Activated naive CD8-positive, alpha-beta T cell (primary cell): Measurements from ENCODE around the gene SLC32A1.

ENCODE experiments used
- H3K27ac Mint-ChIP-seq: one replicate; pipeline ENCODE4 v1.8.0; 2021; ENCODE audit warnings: mixed read lengths
- H3K27me3 Mint-ChIP-seq: one replicate; pipeline ENCODE4 v1.8.0; 2021; ENCODE audit warnings: mixed read lengths
- H3K36me3 Mint-ChIP-seq: one replicate; pipeline ENCODE4 v1.8.0; 2021; ENCODE audit warnings: mixed read lengths
- H3K4me1 Mint-ChIP-seq: one replicate; pipeline ENCODE4 v1.8.0; 2021; ENCODE audit warnings: low read depth, mixed read lengths
- H3K4me3 Mint-ChIP-seq: one replicate; pipeline ENCODE4 v1.8.0; 2021; ENCODE audit warnings: mild to moderate bottlenecking, mixed read lengths
- H3K9me3 Mint-ChIP-seq: one replicate; pipeline ENCODE4 v1.8.0; 2021; ENCODE audit warnings: low read depth, mixed read lengths

SLC32A1 gene

DNA sequence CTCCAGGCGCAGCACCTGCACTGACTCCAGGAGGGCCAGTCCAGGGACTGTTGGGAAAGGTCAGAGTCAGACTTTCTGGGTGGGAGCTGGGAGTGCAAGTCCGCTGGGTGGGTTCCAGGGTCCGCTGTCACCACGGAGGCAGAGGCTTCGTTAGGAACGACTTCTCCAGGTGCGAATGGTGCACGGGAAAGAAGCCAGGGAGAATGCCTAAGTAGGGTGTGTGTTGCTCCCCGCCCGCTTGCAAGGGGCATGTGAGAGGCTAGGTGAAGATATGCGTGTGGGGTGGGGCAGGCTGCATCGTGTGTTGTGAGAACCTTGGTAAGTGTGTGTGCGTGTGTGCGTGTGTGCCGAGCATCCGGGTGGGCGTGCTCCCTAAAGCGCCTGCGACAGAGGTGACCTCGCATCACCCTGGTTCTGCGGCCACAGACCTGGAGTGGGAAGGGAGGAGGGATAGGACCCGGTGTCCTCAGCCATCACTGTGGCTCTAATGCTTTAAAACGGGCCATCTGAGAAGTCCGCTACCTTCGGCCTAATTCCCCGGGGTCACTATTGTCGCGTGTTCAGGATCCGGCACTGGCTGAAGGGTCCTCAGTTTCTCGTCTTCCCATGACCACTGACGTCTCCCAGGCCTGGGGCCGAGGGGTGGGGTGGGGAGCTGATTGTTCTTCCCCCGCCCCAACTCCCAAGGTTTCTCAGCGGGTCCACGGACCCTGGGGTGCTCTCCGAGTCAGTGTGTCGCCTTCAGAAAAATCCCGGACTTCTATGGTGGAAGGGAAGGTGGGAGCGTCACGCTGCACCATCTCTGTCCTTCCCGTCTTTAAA is 6.1 kb downstream of the SLC32A1 start:
- Mint-ChIP-seq H3K36me3 (no peaks in the 10 kb centered on the region), H3K27ac (peak overlapping the region; percentile 41), H3K27me3 (peaks cover 70% of the 10 kb centered on the region), H3K4me1 (peaks cover 57% of the 10 kb centered on the region), H3K9me3 (no peaks in the 10 kb centered on the region), H3K4me3 (peak overlapping the region; percentile 82)

- Mint-ChIP-seq H3K27me3 (peaks cover 71% of the 10 kb centered on the region), H3K4me3 (peak overlapping the region; percentile 82), H3K4me1 (peaks cover 51% of the 10 kb centered on the region), H3K9me3 (no peaks in the 10 kb centered on the region), H3K36me3 (no peaks in the 10 kb centered on the region), H3K27ac (no peak overlapping the region)
Measured at GRCh38 chr20:38730989-38731737, 6.9 kb downstream of the SLC32A1 start.

DNA sequence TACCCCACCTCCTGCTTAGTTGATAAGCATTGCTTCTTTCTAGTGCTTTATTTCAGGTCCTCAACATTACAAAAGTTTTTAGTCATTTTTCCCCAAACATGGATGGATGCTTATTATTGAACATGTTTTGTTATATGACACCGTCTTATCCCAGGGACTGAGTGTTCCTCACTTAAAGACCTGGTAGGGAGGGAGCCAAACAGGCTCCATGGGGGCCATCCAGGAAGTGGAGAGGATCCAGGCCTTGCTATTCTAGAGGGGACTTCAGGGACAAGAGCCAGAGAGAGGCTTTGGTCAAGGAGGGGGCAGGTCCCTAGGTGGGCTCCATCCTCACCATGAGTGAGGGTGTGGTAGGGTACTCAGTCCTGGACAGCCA is 7.4 kb downstream of the SLC32A1 start:
- Mint-ChIP-seq H3K27me3 (peaks cover 68% of the 10 kb centered on the region), H3K27ac (no peak overlapping the region), H3K4me1 (peaks cover 48% of the 10 kb centered on the region), H3K9me3 (no peaks in the 10 kb centered on the region), H3K36me3 (no peaks in the 10 kb centered on the region), H3K4me3 (peak overlapping the region; percentile 82)

GRCh38 chr20:38732981-38733380 is 8.7 kb downstream of the SLC32A1 start:
- Mint-ChIP-seq H3K27ac (no peak overlapping the region), H3K36me3 (no peaks in the 10 kb centered on the region)

DNA sequence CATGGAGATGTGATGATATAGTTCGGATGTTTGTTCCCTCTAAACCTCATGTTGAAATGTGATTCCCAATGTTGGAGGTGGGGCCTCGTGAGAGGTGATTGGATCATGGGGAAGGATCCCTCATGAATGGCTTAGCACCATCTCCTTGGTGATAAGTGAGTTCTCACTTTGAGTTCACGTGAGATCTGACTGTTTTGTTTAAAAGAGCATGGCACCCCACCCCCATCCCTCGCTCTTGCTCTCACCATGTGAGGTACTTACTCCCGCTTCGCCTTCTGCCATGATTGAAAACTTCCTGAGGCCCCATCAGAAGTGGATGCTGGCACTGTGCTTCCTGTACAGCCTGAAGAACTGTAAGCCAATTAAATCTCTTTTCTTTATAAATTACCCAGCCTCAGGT is 10.9 kb downstream of the SLC32A1 start:
- peaks cover 18% of the 10 kb centered on the region for H3K4me1 Mint-ChIP-seq
- H3K27ac Mint-ChIP-seq = no peak overlapping the region
- H3K36me3 Mint-ChIP-seq = no peaks in the 10 kb centered on the region
- H3K9me3 Mint-ChIP-seq = no peaks in the 10 kb centered on the region
- H3K27me3 Mint-ChIP-seq = peaks cover 44% of the 10 kb centered on the region
- no peak overlapping the region for H3K4me3 Mint-ChIP-seq

More at GRCh38 chr20:38732981-38733380, 8.7 kb downstream of the SLC32A1 start:
- H3K4me1 Mint-ChIP-seq = peaks cover 36% of the 10 kb centered on the region
- H3K4me3 Mint-ChIP-seq = no peak overlapping the region
- H3K27me3 Mint-ChIP-seq = peaks cover 57% of the 10 kb centered on the region
- H3K9me3 Mint-ChIP-seq = no peaks in the 10 kb centered on the region

DNA sequence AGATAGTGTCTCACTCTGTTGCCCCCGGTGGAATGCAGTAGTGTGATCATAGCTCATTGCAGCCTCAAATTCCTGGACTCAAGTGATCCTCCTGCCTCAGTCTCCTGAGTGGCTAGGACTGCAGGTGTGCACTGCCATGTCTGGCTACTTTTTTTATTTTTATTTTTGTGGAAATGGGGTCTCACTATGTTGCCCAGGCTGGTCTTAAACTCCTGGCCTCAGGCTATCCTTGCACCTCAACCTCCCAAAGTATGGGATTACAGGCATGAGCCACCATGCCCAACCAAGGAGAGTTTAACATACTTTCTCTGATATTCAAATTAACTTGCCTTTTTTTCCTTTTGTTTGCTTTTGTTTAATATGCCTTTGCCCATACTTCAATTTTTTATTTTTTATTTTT is 13.6 kb downstream of the SLC32A1 start:
- Mint-ChIP-seq H3K4me3 (no peak overlapping the region), H3K4me1 (no peaks in the 10 kb centered on the region), H3K27ac (no peak overlapping the region), H3K9me3 (no peaks in the 10 kb centered on the region), H3K36me3 (no peaks in the 10 kb centered on the region), H3K27me3 (peaks cover 49% of the 10 kb centered on the region)

DNA sequence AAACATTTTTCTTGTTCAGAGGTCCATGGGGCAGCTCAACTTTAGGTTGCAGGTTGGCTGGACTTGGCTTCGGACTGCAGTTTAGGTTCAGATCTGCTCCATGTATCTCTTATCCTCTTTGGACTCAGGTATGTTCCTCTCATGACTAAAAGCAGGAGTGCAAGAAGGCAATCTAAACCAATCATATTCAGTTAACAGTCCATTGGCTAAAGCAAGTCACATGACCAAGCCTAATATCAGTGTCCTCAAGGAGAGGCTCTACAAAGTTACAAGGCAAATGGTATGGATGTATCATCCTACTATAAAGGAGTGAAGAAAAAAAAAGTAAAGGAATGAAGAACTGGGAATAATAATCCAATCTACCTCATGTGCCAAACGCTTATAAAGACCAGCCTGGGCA is 21.5 kb downstream of the SLC32A1 start:
- H3K27ac Mint-ChIP-seq = no peak overlapping the region
- H3K4me3 Mint-ChIP-seq = no peak overlapping the region

GRCh38 chr20:38747495-38748096 is 23.3 kb downstream of the SLC32A1 start:
- Mint-ChIP-seq H3K4me1 (peaks cover 22% of the 10 kb centered on the region), H3K27ac (peak overlapping the region; percentile 75), H3K4me3 (peak overlapping the region; percentile 95)

More for the DNA sequence above, 21.5 kb downstream of the SLC32A1 start:
- Mint-ChIP-seq H3K27me3 (peaks cover 19% of the 10 kb centered on the region), H3K4me1 (peaks cover 22% of the 10 kb centered on the region), H3K9me3 (no peaks in the 10 kb centered on the region), H3K36me3 (no peaks in the 10 kb centered on the region)

DNA sequence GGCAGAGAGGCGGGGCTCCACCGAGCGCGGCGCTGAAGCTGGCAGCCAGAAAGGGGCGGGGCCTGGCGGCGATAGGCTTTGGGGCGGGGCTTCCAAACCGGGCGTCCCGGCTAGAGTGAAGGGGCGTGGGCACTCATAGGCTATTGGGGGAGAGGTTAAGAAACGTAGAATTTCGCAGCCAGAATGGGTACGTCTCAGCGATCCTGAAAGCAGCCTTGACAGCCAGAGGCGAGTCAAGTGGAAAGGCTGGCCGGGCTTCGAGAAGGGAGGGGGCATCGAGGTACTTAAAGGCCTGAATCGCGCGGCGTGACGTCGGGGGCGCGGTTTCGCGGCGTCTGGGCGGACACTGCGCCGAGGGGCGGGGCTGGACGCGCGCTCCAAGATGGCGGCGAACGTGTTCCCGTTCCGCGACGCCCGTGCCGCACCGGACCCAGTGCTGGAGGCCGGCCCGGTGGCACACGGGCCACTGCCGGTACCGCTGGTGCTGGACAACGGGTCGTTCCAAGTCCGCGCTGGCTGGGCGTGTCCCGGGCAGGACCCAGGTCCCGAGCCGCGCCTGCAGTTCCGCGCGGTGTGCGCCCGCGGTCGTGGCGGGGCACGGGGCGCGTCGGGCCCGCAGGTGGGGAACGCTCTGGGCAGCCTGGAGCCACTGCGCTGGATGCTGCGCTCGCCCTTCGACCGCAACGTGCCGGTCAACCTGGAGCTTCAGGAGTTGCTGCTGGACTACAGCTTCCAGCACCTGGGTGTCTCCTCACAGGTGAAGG is 24.0 kb downstream of the SLC32A1 start, which contains the start of gene ACTR5:
TSS of gene ACTR5 (plus strand) at position 364 of the 764 bp plus-strand sequence. CDS start at position 383, 19 bp downstream.
- H3K27me3 Mint-ChIP-seq = peaks cover 4% of the 10 kb centered on the region
- no peaks in the 10 kb centered on the region for H3K36me3 Mint-ChIP-seq
- H3K4me3 Mint-ChIP-seq = peak within 1 kb of the TSS; percentile 95
- peaks cover 22% of the 10 kb centered on the region for H3K4me1 Mint-ChIP-seq
- no peaks in the 10 kb centered on the region for H3K9me3 Mint-ChIP-seq
- peak within 1 kb of the TSS; percentile 98 for H3K27ac Mint-ChIP-seq

More at GRCh38 chr20:38747495-38748096, 23.3 kb downstream of the SLC32A1 start:
- Mint-ChIP-seq H3K9me3 (no peaks in the 10 kb centered on the region), H3K27me3 (peaks cover 6% of the 10 kb centered on the region), H3K36me3 (no peaks in the 10 kb centered on the region)

DNA sequence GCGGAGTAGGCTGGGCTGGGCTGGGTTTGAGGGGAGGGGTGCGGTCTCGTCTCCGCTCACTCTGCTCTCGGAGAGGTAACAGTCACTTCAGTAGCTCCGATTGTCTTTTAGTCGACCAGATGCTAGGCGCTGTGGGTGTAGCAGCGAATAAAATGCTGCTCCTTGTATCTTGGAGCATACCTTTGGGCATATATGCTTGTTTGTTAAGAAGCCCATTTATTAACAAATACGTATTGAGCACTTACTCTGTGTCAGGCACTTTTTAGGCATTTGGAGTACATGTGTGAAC is 24.5 kb downstream of the SLC32A1 start:
- peaks cover 22% of the 10 kb centered on the region for H3K4me1 Mint-ChIP-seq
- peak overlapping the region; percentile 93 for H3K4me3 Mint-ChIP-seq
- peaks cover under 1% of the 10 kb centered on the region for H3K36me3 Mint-ChIP-seq
- no peaks in the 10 kb centered on the region for H3K9me3 Mint-ChIP-seq
- H3K27ac Mint-ChIP-seq = peak overlapping the region; percentile 87
- no peaks in the 10 kb centered on the region for H3K27me3 Mint-ChIP-seq

- Mint-ChIP-seq H3K27me3 (no peaks in the 10 kb centered on the region), H3K4me1 (peaks cover 22% of the 10 kb centered on the region), H3K9me3 (no peaks in the 10 kb centered on the region), H3K36me3 (peaks cover 9% of the 10 kb centered on the region), H3K27ac (no peak overlapping the region), H3K4me3 (no peak overlapping the region)
Measured at GRCh38 chr20:38751360-38751976, 27.2 kb downstream of the SLC32A1 start.

GRCh38 chr20:38752029-38752428 is 27.7 kb downstream of the SLC32A1 start:
- peaks cover 10% of the 10 kb centered on the region for H3K36me3 Mint-ChIP-seq
- no peaks in the 10 kb centered on the region for H3K9me3 Mint-ChIP-seq
- peaks cover 22% of the 10 kb centered on the region for H3K4me1 Mint-ChIP-seq
- H3K27me3 Mint-ChIP-seq = no peaks in the 10 kb centered on the region
- H3K4me3 Mint-ChIP-seq = no peak overlapping the region
- H3K27ac Mint-ChIP-seq = no peak overlapping the region

DNA sequence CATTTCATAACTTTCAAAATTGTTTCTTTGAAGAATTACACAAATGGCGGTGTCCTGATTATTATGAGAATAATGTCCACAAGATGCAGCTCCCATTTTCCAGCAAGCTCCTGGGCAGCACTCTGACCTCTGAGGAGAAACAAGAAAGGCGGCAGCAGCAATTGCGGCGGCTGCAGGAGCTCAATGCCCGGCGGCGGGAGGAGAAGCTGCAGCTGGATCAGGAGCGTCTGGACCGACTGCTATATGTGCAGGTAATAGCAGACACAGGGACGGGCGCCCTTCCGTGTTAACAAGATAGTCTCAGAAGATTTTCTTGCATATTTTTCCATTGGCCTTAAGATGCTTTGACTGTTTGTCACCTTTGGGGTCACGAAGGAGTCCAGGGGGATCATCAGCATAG is 30.6 kb downstream of the SLC32A1 start:
- Mint-ChIP-seq H3K27ac (no peak overlapping the region), H3K27me3 (no peaks in the 10 kb centered on the region), H3K36me3 (peaks cover 10% of the 10 kb centered on the region), H3K4me1 (peaks cover 4% of the 10 kb centered on the region), H3K4me3 (no peak overlapping the region), H3K9me3 (no peaks in the 10 kb centered on the region)

GRCh38 chr20:38755324-38755910 is 31.1 kb downstream of the SLC32A1 start:
- Mint-ChIP-seq H3K36me3 (peaks cover 14% of the 10 kb centered on the region), H3K4me3 (no peak overlapping the region), H3K27ac (no peak overlapping the region), H3K4me1 (no peaks in the 10 kb centered on the region), H3K27me3 (no peaks in the 10 kb centered on the region), H3K9me3 (no peaks in the 10 kb centered on the region)
